HEK293 (cell line): Measurements from ENCODE around the gene TIMM10.

Experiments used
- CTCF ChIA-PET: fragments of 350-600 bp; formaldehyde crosslinking; extraction: SDS; loops from one replicate; lab custom pipeline; 2021; ENCODE audit warnings: antibody characterized with exemption; lab: Yijun Ruan, JAX
- POLR2A ChIA-PET: fragments of 300-600 bp; formaldehyde crosslinking; extraction: SDS; loops from one replicate; lab custom pipeline; 2020; ENCODE audit warnings: antibody characterized with exemption, inconsistent platforms; lab: Yijun Ruan, JAX
- H3K27ac ChIP-seq: fragments of 200-500 bp; sonication (Bioruptor generic); 2 replicates; pipeline ENCODE4 v1.5.1; 2014; ENCODE audit warnings: low read depth, low read length, control low read depth, inconsistent platforms; ENCODE audit errors: extremely low read depth
- H3K36me3 ChIP-seq, 2 experiments: fragments of 200-500 bp in 1 of 2; sonication (Bioruptor generic) in 1 of 2; 1 replicate in 1 of 2; 2 replicates in 1 of 2; pipeline ENCODE4 v1.5.1; 2014 to 2017; ENCODE audit warnings: inconsistent platforms in 2 of 2, low read length in 2 of 2; ENCODE audit not compliant: control insufficient read depth in 2 of 2, insufficient read depth in 1 of 2
- H3K4me1 ChIP-seq: fragments of 200-500 bp; sonication (Bioruptor generic); 2 replicates; pipeline ENCODE4 v1.5.1; 2014; ENCODE audit warnings: mild to moderate bottlenecking, low read length, inconsistent platforms; ENCODE audit not compliant: control insufficient read depth, insufficient read depth
- H3K4me3 ChIP-seq: 2 replicates; pipeline ENCODE4 v1.5.1; 2011; ENCODE audit warnings: low read depth, mild to moderate bottlenecking, control low read depth, low read length, moderate library complexity
- H3K9me3 ChIP-seq: fragments of 200-500 bp; sonication (Bioruptor generic); 2 replicates; pipeline ENCODE4 v1.5.1; 2014; ENCODE audit warnings: low read depth, low read length, inconsistent platforms; ENCODE audit not compliant: control insufficient read depth, insufficient read depth
- IKZF3 ChIP-seq: fragments of 450-650 bp; IDR thresholded peaks from 2 replicates; pipeline ENCODE4 v1.5.0; 2018; ENCODE audit warnings: missing biosample characterization, mild to moderate bottlenecking, missing genetic modification characterization, moderate library complexity
- SCRT2 ChIP-seq: fragments of 450-650 bp; formaldehyde crosslinking; IDR thresholded peaks from 2 replicates; pipeline ENCODE4 v1.5.1; 2016; ENCODE audit warnings: missing biosample characterization, missing genetic modification characterization
- SP2 ChIP-seq: fragments of 450-650 bp; formaldehyde crosslinking; IDR thresholded peaks from 2 replicates; pipeline ENCODE4 v1.5.1; 2016; ENCODE audit warnings: missing biosample characterization, missing genetic modification characterization
- SP3 ChIP-seq: fragments of 450-650 bp; formaldehyde crosslinking; IDR thresholded peaks from 2 replicates; pipeline ENCODE4 v1.5.1; 2016; ENCODE audit warnings: missing biosample characterization, missing genetic modification characterization
- WT1 ChIP-seq: fragments of 450-650 bp; formaldehyde crosslinking; IDR thresholded peaks from 2 replicates; pipeline ENCODE4 v1.5.1; 2016; ENCODE audit warnings: missing biosample characterization, missing genetic modification characterization
- ZNF112 ChIP-seq: fragments of 450-650 bp; formaldehyde crosslinking; IDR thresholded peaks from 2 replicates; pipeline ENCODE4 v1.5.0; 2017; ENCODE audit warnings: missing biosample characterization, missing genetic modification characterization
- ZNF114 ChIP-seq: fragments of 450-650 bp; formaldehyde crosslinking; IDR thresholded peaks from 2 replicates; pipeline ENCODE4 v1.5.0; 2017; ENCODE audit warnings: missing biosample characterization, missing genetic modification characterization
- ZNF148 ChIP-seq: fragments of 450-650 bp; formaldehyde crosslinking; IDR thresholded peaks from 2 replicates; pipeline ENCODE4 v1.5.0; 2017; ENCODE audit warnings: missing biosample characterization, missing genetic modification characterization, borderline replicate concordance
- ZNF26 ChIP-seq: fragments of 450-650 bp; formaldehyde crosslinking; IDR thresholded peaks from 2 replicates; pipeline ENCODE4 v1.5.1; 2016; ENCODE audit warnings: missing biosample characterization, missing genetic modification characterization
- ZNF394 ChIP-seq: fragments of 450-650 bp; formaldehyde crosslinking; IDR thresholded peaks from 2 replicates; pipeline ENCODE4 v1.5.1; 2016; ENCODE audit warnings: missing biosample characterization, missing genetic modification characterization, mild to moderate bottlenecking, moderate library complexity, borderline replicate concordance
- ZNF416 ChIP-seq: fragments of 450-650 bp; formaldehyde crosslinking; IDR thresholded peaks from 2 replicates; pipeline ENCODE4 v1.5.1; 2016; ENCODE audit warnings: missing biosample characterization, missing genetic modification characterization
- ZNF513 ChIP-seq: fragments of 450-650 bp; IDR thresholded peaks from 2 replicates; pipeline ENCODE4 v1.5.1; 2018; ENCODE audit warnings: missing biosample characterization, missing genetic modification characterization
- ZNF514 ChIP-seq: fragments of 450-650 bp; formaldehyde crosslinking; IDR thresholded peaks from 2 replicates; pipeline ENCODE4 v1.5.1; 2016; ENCODE audit warnings: missing biosample characterization, missing genetic modification characterization
- ZNF544 ChIP-seq: fragments of 450-650 bp; formaldehyde crosslinking; IDR thresholded peaks from 2 replicates; pipeline ENCODE4 v1.5.0; 2017; ENCODE audit warnings: missing biosample characterization, missing genetic modification characterization
- ZNF658 ChIP-seq: fragments of 450-650 bp; formaldehyde crosslinking; IDR thresholded peaks from 2 replicates; pipeline ENCODE4; 2016; ENCODE audit warnings: missing biosample characterization, missing genetic modification characterization
- ZNF692 ChIP-seq: fragments of 450-650 bp; formaldehyde crosslinking; IDR thresholded peaks from 2 replicates; pipeline ENCODE4 v1.5.1; 2016; ENCODE audit warnings: missing biosample characterization, missing genetic modification characterization
- ZSCAN18 ChIP-seq: fragments of 450-650 bp; formaldehyde crosslinking; IDR thresholded peaks from 2 replicates; pipeline ENCODE4 v1.5.1; 2016; ENCODE audit warnings: missing biosample characterization, missing genetic modification characterization
- ZSCAN23 ChIP-seq: fragments of 450-650 bp; formaldehyde crosslinking; IDR thresholded peaks from 2 replicates; pipeline ENCODE4 v1.5.1; 2016; ENCODE audit warnings: missing biosample characterization, missing genetic modification characterization
- TF ChIP-seq, protein P1 (sequence below): fragments of 450-650 bp; formaldehyde crosslinking; IDR thresholded peaks from 2 replicates; pipeline ENCODE4 v1.5.1; 2016; ENCODE audit warnings: missing biosample characterization, missing genetic modification characterization, low read depth

TIMM10 gene

GRCh38 chr11:57511741-57512430 lies 18.7 kb downstream of the TIMM10 start (continued):
- TF ChIP-seq ZNF692 (tag by site-specific recombination) (no peak), ZNF658 (tag by site-specific recombination) (no peak)
- TF ChIP-seq, protein P1, sequence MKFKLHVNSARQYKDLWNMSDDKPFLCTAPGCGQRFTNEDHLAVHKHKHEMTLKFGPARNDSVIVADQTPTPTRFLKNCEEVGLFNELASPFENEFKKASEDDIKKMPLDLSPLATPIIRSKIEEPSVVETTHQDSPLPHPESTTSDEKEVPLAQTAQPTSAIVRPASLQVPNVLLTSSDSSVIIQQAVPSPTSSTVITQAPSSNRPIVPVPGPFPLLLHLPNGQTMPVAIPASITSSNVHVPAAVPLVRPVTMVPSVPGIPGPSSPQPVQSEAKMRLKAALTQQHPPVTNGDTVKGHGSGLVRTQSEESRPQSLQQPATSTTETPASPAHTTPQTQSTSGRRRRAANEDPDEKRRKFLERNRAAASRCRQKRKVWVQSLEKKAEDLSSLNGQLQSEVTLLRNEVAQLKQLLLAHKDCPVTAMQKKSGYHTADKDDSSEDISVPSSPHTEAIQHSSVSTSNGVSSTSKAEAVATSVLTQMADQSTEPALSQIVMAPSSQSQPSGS (tag by site-specific recombination): 0 out of 2 replicates have a peak, but pooled peaks have one; percentile 60
- TF ChIP-seq, all 188 proteins: peak for 4

DNA sequence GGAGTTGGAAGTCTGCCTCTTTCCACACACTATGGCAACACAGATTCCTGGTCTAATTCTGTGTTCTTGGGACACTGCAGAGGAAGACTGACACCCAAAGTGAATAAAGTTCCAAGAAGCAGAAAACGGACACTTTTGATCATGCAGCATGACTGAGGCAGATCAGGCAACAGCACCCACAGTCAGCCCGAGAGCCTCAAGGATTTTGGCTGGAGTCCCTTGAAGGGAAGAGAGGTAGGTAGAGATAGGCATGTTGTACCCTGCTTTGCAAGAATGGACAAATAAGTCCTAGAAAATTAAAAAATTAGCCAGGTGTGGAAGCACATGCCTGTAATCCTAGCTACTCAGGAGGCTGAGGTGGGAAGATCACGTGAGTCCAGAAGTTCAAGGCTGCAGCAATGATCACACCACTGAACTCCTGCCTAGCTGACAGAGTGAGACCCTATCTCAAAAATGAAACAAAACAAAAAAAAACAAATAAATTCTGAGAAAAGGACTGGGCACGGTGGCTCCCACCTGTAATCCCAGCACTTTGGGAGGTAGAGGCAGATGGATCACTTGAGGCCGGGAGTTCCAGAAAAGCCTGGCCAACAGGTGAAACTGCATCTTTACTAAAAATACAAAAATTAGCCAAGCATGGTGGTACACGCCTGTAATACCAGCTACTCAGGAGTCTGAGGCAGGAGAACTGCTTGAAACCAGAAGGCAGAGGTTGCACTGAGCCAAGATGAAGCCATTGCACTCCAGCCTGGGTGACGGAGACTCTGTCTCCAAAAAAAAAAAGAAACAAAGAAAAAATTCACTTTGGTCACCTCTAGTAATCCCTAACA lies 22.0 kb downstream of the TIMM10 start:
- H3K4me3 ChIP-seq: no peak overlapping the region
- POLR2A ChIA-PET: no interaction called here
- TF ChIP-seq ZNF112: no peak
- no peak for TF ChIP-seq ZSCAN18 (tag by site-specific recombination)
- no peak for TF ChIP-seq ZNF148 (tag by site-specific recombination)
- no peak for TF ChIP-seq ZNF114 (tag by site-specific recombination)
- no peak for TF ChIP-seq ZNF416 (tag by site-specific recombination)
- TF ChIP-seq ZNF514 (tag by site-specific recombination): no peak
- TF ChIP-seq WT1: no peak
- no peak for TF ChIP-seq SP2
- TF ChIP-seq ZSCAN23 (tag by site-specific recombination): no peak
- no peak for TF ChIP-seq SCRT2 (tag by site-specific recombination)
- TF ChIP-seq ZNF26 (tag by site-specific recombination): no peak
- no peak for TF ChIP-seq ZNF394 (tag by site-specific recombination)
- no peak for TF ChIP-seq ZNF513
- no peak for TF ChIP-seq SP3 (tag by site-specific recombination)
- no peak for TF ChIP-seq ZNF544 (tag by site-specific recombination)
- TF ChIP-seq IKZF3 (tag by site-specific recombination): no peak
- H3K36me3 ChIP-seq: no peaks in the 10 kb centered on the region
- no peaks in the 10 kb centered on the region for H3K4me1 ChIP-seq
- CTCF ChIA-PET: interaction anchor here (0.6 to 1.5 kb wide), 2 partner anchors 15 to 23 kb away, joined by 4 to 8 read pairs; no protein-coding TSS in a partner anchor
- H3K27ac ChIP-seq: no peak overlapping the region
- H3K9me3 ChIP-seq: no peaks in the 10 kb centered on the region
